Measurements from ENCODE around the gene C2CD2. TPM values are rescaled to one million over a fixed set of nuclear protein-coding genes. Genes with fewer than 3 reads are reported as not detected.

C2CD2 gene
- total and polyA plus RNA-seq, 2 of the 8 experiments (the other 6 are each of a cell fraction or from before 2014, with no cell fraction given), result 10.4 to 13.0 TPM

- Histone ChIP-seq H3K23me2 (ENCODE audit: low read depth, low read length) (no peaks in the 10 kb centered on the region), H3K4me3 (ENCODE audit: extremely low read depth in 1 of 4, insufficient read depth in 2 of 4, low read depth in 3 of 4, low read length in 4 of 4) (no peak overlapping the region), H2AK5ac (ENCODE audit: low read depth, low read length) (no peak overlapping the region), H2BK20ac (ENCODE audit: low read length) (no peak overlapping the region), H3K27me3 (replicated peaks in 1 of 4; ENCODE audit: control insufficient read depth in 3 of 4, extremely low read depth in 1 of 4, insufficient read depth in 3 of 4, low read length in 3 of 4) (no peaks in the 10 kb centered on the region), H2BK120ac (replicated peaks; ENCODE audit: low read depth, low read length) (no peak overlapping the region), H3K27ac (ENCODE audit: low read depth, low read length) (no peak overlapping the region), H3K9ac (replicated peaks in 1 of 4; ENCODE audit: extremely low read depth in 1 of 4, low read depth in 3 of 4, low read length in 3 of 4) (no peak overlapping the region), H3K56ac (replicated peaks; ENCODE audit: insufficient read length, low read depth, low read length) (no peak overlapping the region), H2BK5ac (ENCODE audit: low read depth, low read length) (no peak overlapping the region), H2AFZ (ENCODE audit: low read length) (no peak overlapping the region; the same call in 1 of the 2 replicates), H4K91ac (replicated peaks; ENCODE audit: insufficient read length, low read length) (no peak overlapping the region), H3K79me2 (ENCODE audit: control insufficient read depth in 1 of 2, insufficient read depth in 2 of 2, low read length in 2 of 2) (no peaks in the 10 kb centered on the region), H2BK12ac (ENCODE audit: low read depth, low read length) (no peak overlapping the region), H3K79me1 (ENCODE audit: low read depth, low read length) (no peaks in the 10 kb centered on the region), H3K9me3 (ENCODE audit: insufficient read depth in 2 of 2, low read depth in 1 of 2, low read length in 1 of 2) (no peaks in the 10 kb centered on the region), H3K23ac (ENCODE audit: insufficient read length) (no peak overlapping the region), H3K4me2 (ENCODE audit: insufficient read depth in 1 of 2, low read depth in 2 of 2, low read length in 2 of 2) (no peak overlapping the region), H3K4ac (replicated peaks; ENCODE audit: insufficient read length, low read depth, low read length) (no peak overlapping the region), H3K18ac (ENCODE audit: extremely low read depth, low read length) (no peak overlapping the region), H4K20me1 (replicated peaks in 1 of 2; ENCODE audit: control insufficient read depth in 1 of 2, insufficient read depth in 2 of 2, low read length in 2 of 2) (no peaks in the 10 kb centered on the region), H3K4me1 (replicated peaks in 1 of 4; ENCODE audit: control insufficient read depth in 3 of 4, insufficient read depth in 4 of 4, low read length in 3 of 4) (peaks cover 1 to 5% (median 3%) of the 10 kb centered on the region in 4 experiments; a peak in 5 of 7 replicates), H4K8ac (ENCODE audit: extremely low read depth, insufficient read depth, low read length) (no peak overlapping the region; the same call in 1 of the 2 replicates), H4K5ac (ENCODE audit: insufficient read length, low read depth, low read length) (no peak overlapping the region), H3K36me3 (ENCODE audit: control insufficient read depth in 2 of 4, insufficient read depth in 4 of 4, low read length in 3 of 4) (no peaks in the 10 kb centered on the region), H2BK15ac (ENCODE audit: low read length) (no peak overlapping the region), H3K14ac (ENCODE audit: insufficient read length) (no peak overlapping the region)
- DNase-seq (ENCODE audit: low read depth in 1 of 2, low spot score in 2 of 2) (no peak), FAIRE-seq (no peak)
- ChIA-PET CTCF (ENCODE audit: partially characterized antibody) (interaction anchor here (0.7 to 2.6 kb wide), 3 partner anchors 121 to 157 kb away, joined by 3 to 8 read pairs (median 4); no protein-coding TSS in a partner anchor), POLR2A (ENCODE audit: partially characterized antibody) (interaction anchor here (2.1 kb wide), 1 partner anchor 81 kb away, joined by 10 read pairs; the partner anchor contains the start of gene PRDM15)
- 78% methylated on average over 8 of the region's 8 CpGs; no CpG with 5 or more reads in 1 of the 2 experiments for WGBS, 2 experiments (ENCODE audit: extremely low coverage in 1 of 2, insufficient coverage in 1 of 2, insufficient read length in 1 of 2, insufficient replicate concordance in 2 of 2, low coverage in 1 of 2, low lambda C conversion rate in 2 of 2, missing lambda C conversion rate in 1 of 2)
- TF ChIP-seq BACH1 (IDR thresholded peaks at IDR 0.05; ENCODE audit: low read length) (no peak), RBBP5 (IDR thresholded peaks at IDR 0.05; ENCODE audit: borderline replicate concordance, low read depth, low read length) (no peak), USF2 (IDR thresholded peaks at IDR 0.05; ENCODE audit: low read length) (no peak), TEAD4 (IDR thresholded peaks at IDR 0.05; ENCODE audit: low read depth, low read length) (no peak)
Measured at GRCh38 chr21:41960386-41960785, 6.6 kb upstream of the C2CD2 start.
